ENCODE results near the gene IRAK2.
"Not testable (repeated sequence)": the region's sequence is repeated elsewhere in the genome, so short reads cannot be mapped to it uniquely, and the experiment has no call there.

Gene IRAK2

DNA sequence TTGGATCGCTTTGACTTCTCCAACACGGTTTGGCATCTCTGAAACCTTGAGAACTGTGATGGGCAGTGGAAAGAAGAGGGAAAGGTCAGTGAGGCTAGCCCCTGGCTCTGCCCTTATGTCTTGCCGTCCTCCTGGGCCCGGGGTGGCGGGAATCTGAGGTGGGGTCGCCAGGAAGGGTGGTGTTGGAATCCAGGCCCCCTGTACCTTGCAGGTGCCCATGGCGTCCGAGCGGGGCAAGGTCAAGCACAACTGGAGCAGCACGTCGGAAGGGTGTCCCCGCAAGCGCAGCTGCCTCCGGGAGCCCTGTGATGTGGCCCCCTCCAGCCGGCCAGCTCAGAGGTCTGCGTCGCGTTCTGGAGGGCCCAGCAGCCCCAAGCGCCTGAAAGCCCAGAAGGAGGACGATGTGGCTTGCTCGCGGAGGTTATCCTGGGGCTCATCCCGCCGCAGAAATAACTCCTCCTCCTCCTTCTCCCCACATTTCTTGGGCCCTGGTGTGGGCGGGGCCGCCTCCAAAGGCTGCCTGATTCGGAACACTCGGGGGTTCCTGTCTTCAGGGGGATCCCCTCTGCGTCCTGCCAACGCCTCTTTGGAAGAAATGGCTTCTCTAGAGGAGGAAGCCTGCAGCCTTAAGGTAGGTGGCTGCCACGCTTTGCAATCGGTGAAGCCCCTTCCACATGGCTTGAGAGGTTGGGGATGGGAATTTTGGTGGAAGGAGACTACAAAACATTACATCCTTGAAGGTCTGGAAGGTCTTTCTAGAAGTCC lies 84.4 kb downstream of the IRAK2 start:
- in situ Hi-C loops (cut with MboI; ENCODE audit: low sequenced_read_pairs) = no loop called here

DNA sequence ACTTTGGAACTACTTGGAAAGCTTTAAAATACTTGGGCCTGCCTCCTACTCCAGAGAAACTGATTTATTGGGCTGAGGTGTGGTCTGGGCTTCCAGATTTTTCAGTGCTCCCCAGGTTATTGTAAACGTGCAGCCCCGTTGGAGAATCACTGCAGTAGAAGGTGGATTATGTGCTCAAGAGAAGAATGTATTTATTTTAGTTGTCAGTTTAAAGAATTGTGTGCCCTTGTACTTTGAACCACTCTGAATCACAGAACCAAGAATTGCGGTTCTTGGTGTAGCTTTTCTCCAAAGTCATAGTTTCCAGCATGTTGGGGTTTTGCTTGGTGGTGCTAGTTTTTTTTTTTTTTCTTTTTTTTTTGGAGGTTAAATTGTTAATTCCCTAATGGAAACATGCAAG lies 85.1 kb downstream of the IRAK2 start:
- in situ Hi-C loops (cut with MboI; ENCODE audit: low sequenced_read_pairs) = no loop called here

GRCh38 chr3:10251006-10251405 lies 86.3 kb downstream of the IRAK2 start:
- in situ Hi-C loops (cut with MboI; ENCODE audit: low sequenced_read_pairs) = no loop called here

DNA sequence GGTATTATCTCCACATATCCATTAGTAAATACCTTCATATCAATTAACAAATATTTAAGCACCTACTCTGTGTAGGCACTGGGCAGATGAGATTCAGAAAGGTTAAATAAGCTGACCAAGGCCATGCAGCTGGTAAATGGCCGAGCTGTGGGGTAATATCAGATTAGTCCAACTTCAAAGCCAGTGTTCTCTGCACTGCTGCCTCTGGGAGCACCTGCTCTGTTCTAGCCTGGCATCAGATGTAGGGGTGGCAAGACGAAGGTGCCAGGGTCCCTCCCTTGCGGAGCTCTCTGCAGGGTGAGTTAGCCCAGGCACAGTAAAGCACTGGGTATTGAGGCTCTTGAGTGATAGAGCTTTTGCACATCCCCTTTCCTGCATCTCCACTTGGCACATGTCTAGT lies 89.0 kb downstream of the IRAK2 start:
- in situ Hi-C loops (cut with MboI; ENCODE audit: low sequenced_read_pairs) = no loop called here

- in situ Hi-C loops (cut with MboI; ENCODE audit: low sequenced_read_pairs) = no loop called here
Observed at GRCh38 chr3:10255835-10256234, 91.1 kb downstream of the IRAK2 start.

- in situ Hi-C loops (cut with MboI; ENCODE audit: low sequenced_read_pairs) = no loop called here
Observed at GRCh38 chr3:10259036-10259435, 94.3 kb downstream of the IRAK2 start.

GRCh38 chr3:10259798-10260197 lies 95.1 kb downstream of the IRAK2 start:
- in situ Hi-C loops (cut with MboI; ENCODE audit: low sequenced_read_pairs) = no loop called here

- in situ Hi-C loops (cut with MboI; ENCODE audit: low sequenced_read_pairs) = no loop called here
Observed at GRCh38 chr3:10260211-10260701, 95.5 kb downstream of the IRAK2 start.

GRCh38 chr3:10262027-10262426 lies 97.3 kb downstream of the IRAK2 start:
- in situ Hi-C loops (cut with MboI; ENCODE audit: low sequenced_read_pairs) = no loop called here

- in situ Hi-C loops (cut with MboI; ENCODE audit: low sequenced_read_pairs) = no loop called here
Observed at GRCh38 chr3:10263646-10264363, 99.1 kb downstream of the IRAK2 start.

DNA sequence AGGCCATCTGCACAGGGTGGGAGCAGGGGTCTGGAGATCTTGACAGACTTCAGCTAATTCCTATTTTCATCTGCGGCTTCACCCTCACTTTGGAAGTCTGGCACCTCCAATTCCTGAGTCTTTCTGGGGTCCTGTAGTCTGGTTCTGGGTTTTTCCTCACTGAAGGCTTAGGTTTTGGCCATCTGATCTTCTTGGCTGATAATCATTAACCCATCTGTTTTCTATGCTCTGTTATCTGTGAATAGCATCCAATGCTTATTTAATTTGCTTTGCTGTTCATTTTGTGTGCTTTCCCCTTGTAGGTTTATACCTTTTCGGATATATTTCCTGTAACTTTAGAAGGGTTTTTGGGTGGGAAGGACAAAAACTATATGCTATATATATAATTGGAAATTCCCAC lies 101.1 kb downstream of the IRAK2 start:
- in situ Hi-C loops (cut with MboI; ENCODE audit: low sequenced_read_pairs) = no loop called here

- in situ Hi-C loops (cut with MboI; ENCODE audit: low sequenced_read_pairs) = not testable (repeated sequence)
Observed at GRCh38 chr3:10266936-10267335, 102.2 kb downstream of the IRAK2 start.

GRCh38 chr3:10268116-10268515 lies 103.4 kb downstream of the IRAK2 start:
- in situ Hi-C loops (cut with MboI; ENCODE audit: low sequenced_read_pairs) = no loop called here

- in situ Hi-C loops (cut with MboI; ENCODE audit: low sequenced_read_pairs) = no loop called here
Observed at GRCh38 chr3:10268930-10269329, 104.2 kb downstream of the IRAK2 start.

GRCh38 chr3:10269443-10269842 lies 104.7 kb downstream of the IRAK2 start:
- in situ Hi-C loops (cut with MboI; ENCODE audit: low sequenced_read_pairs) = no loop called here

- in situ Hi-C loops (cut with MboI; ENCODE audit: low sequenced_read_pairs) = not testable (repeated sequence)
Observed at GRCh38 chr3:10272476-10272875, 107.8 kb downstream of the IRAK2 start.

DNA sequence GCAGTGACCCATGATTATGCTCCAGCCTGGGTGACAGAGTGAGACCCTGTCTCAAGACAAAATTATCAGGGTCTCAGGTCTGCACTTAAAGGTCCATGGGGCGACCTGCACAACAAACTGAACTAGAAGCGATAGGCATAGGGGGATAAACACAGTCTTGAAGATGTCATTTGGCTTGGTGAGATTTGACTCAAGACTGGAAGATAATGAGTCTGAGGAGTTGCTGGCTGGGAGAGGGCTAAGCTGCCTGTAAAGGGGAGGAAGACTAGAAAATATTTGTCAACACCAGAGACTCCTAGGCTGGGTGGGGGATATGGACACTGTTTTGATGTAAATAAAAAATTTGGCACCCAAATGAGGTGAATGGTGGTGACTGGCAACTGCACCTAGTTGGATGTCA lies 108.3 kb downstream of the IRAK2 start:
- in situ Hi-C loops (cut with MboI; ENCODE audit: low sequenced_read_pairs) = no loop called here

DNA sequence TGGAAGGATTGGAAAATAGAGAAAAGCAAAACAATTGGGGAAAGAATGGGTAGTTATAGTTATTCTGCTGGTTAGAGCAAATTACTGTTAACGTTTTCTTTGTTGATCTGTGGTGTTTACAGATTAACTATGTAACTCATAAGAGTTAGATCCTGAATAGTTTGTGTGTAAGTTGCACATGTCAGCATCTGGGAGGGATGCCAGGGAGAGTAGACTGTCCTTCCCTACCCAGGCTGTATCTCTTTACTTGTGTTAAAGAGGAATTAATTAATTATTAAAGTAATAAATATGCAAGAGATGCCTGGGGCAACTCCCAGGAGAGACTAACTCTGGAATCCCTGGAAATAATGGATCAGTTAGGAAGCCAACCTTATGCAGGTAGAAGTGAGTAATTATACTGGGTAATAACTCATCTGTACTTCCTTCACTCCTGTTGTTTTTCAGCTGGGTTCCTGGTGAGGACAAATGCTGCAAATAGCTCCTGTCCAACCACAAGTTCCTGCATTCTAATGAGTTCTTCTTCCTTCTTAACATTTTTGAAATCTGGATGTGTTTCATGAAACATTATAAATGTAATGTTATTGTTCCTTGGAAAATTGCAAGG lies 109.1 kb downstream of the IRAK2 start:
- in situ Hi-C loops (cut with MboI; ENCODE audit: low sequenced_read_pairs) = no loop called here

GRCh38 chr3:10274601-10275000 lies 109.9 kb downstream of the IRAK2 start:
- in situ Hi-C loops (cut with MboI; ENCODE audit: low sequenced_read_pairs) = no loop called here

- in situ Hi-C loops (cut with MboI; ENCODE audit: low sequenced_read_pairs) = no loop called here
Observed at GRCh38 chr3:10277115-10277625, 112.5 kb downstream of the IRAK2 start.

- in situ Hi-C loops (cut with MboI; ENCODE audit: low sequenced_read_pairs) = no loop called here
Observed at GRCh38 chr3:10278501-10278900, 113.8 kb downstream of the IRAK2 start.
